ENCODE measurements around the gene ZCCHC14. TPM values are rescaled to one million over a fixed set of nuclear protein-coding genes. Genes with fewer than 3 reads are reported as not detected.

The ZCCHC14 gene
- total and polyA plus RNA-seq, 10 of the 15 experiments (the other 5 are each of a cell fraction or from before 2014, with no cell fraction given), result 0.02 to 0.26 (median 0.05) TPM; not detected in 3

- FAIRE-seq, result no peak
- intact Hi-C loops (cut with micrococcal nuclease; ENCODE audit: unreplicated experiment), result no loop called here
- no peaks in the 10 kb centered on the region for H3K79me2 ChIP-seq (ENCODE audit: control insufficient read depth, insufficient read depth, low read length)
Observed at GRCh38 chr16:87465879-87466278, 26.9 kb downstream of the ZCCHC14 start.

More at GRCh38 chr16:87465879-87466278, 26.9 kb downstream of the ZCCHC14 start:
- Histone ChIP-seq H3K4me2 (ENCODE audit: control insufficient read depth, insufficient read depth) (no peak overlapping the region), H3K4me3 (no peak overlapping the region), H3K27ac (ENCODE audit: control insufficient read depth, insufficient read depth) (no peak overlapping the region), H3K27me3 (replicated peaks in 1 of 2; ENCODE audit: control insufficient read depth in 2 of 2, insufficient read depth in 2 of 2, low read length in 1 of 2) (peaks cover 0 to 2% of the 10 kb centered on the region in 2 experiments; a peak in 2 of 4 replicates), H3K36me3 (ENCODE audit: control insufficient read depth in 2 of 2, insufficient read depth in 2 of 2, low read length in 1 of 2) (no peaks in the 10 kb centered on the region), H3K4me1 (ENCODE audit: control insufficient read depth, insufficient read depth, low read length) (peaks cover 7% of the 10 kb centered on the region), H3K9me3 (replicated peaks; ENCODE audit: control insufficient read depth, insufficient read depth, low read length) (no peaks in the 10 kb centered on the region), H4K20me1 (ENCODE audit: control insufficient read depth, insufficient read depth) (no peaks in the 10 kb centered on the region), H2AFZ (ENCODE audit: control insufficient read depth, low read depth, low read length) (no peak overlapping the region), H3K9ac (ENCODE audit: control insufficient read depth, insufficient read depth, low read length) (no peak overlapping the region)
- ATAC-seq, result no peak
- ChIA-PET POLR2A (no interaction called here), SMC1A (ENCODE audit: uncharacterized antibody, unreplicated experiment) (interaction anchor here (0.5 kb wide), 1 partner anchor 265 kb away, joined by 3 read pairs; no protein-coding TSS in a partner anchor), RAD21 (ENCODE audit: unreplicated experiment) (no interaction called here), CTCF (no interaction called here)
- in situ Hi-C loops (cut with MboI), result no loop called here
- no peak for DNase-seq (ENCODE audit: low read depth, low spot score)
- TF ChIP-seq IKZF2 (IDR thresholded peaks at IDR 0.05), result no peak
- no peak for TF ChIP-seq MAX (IDR thresholded peaks at IDR 0.05; ENCODE audit: low read depth, low read length)
- TF ChIP-seq RCOR1 (conservative IDR thresholded peaks at IDR 0.05; ENCODE audit: low read depth, low read length), result no peak
- TF ChIP-seq CREB1 (IDR thresholded peaks at IDR 0.05; ENCODE audit: low read depth), result no peak
- TF ChIP-seq RAD51 (IDR thresholded peaks at IDR 0.05), result no peak
- TF ChIP-seq KAT2A (conservative IDR thresholded peaks at IDR 0.05; ENCODE audit: control insufficient read depth, low read depth, low read length), result no peak
- TF ChIP-seq NR2C2 (IDR thresholded peaks at IDR 0.05; ENCODE audit: borderline replicate concordance, control insufficient read depth, insufficient read length, low read depth), result no peak
- no peak for TF ChIP-seq SKIL (IDR thresholded peaks at IDR 0.05; ENCODE audit: low read depth, poor library complexity, severe bottlenecking)
- no peak for TF ChIP-seq CEBPZ (IDR thresholded peaks at IDR 0.05; ENCODE audit: low read depth, low read length)
- no peak for TF ChIP-seq JUND (IDR thresholded peaks at IDR 0.05; ENCODE audit: low read depth, low read length)
- TF ChIP-seq CHD4 (IDR thresholded peaks at IDR 0.05), result no peak
- TF ChIP-seq POLR2AphosphoS5 (IDR thresholded peaks at IDR 0.05; ENCODE audit: low read length), result no peak
- no peak for TF ChIP-seq ZZZ3 (IDR thresholded peaks at IDR 0.05; ENCODE audit: control insufficient read depth, insufficient read length, low read depth)
- BruUV-seq (replicated peaks), result no TSS peak
- 87% methylated on average over 15 of the region's 15 CpGs for WGBS (ENCODE audit: insufficient coverage, insufficient replicate concordance, low lambda C conversion rate, missing lambda C conversion rate)
